Skeletal muscle satellite cell (primary cell): ENCODE results near the gene GPC3. TPM values are rescaled to one million over a fixed set of nuclear protein-coding genes. Genes with fewer than 3 reads are reported as not detected.
"Not testable (repeated sequence)": the region's sequence is repeated elsewhere in the genome, so short reads cannot be mapped to it uniquely, and the experiment has no call there.

ENCODE experiments used
- H3K27me3 ChIP-seq: 2 replicates; pipeline ENCODE4 v1.7.0; 2013; ENCODE audit warnings: low read length; ENCODE audit not compliant: control insufficient read depth, insufficient read depth
- H3K36me3 ChIP-seq: 2 replicates; pipeline ENCODE4 v1.7.0; 2013; ENCODE audit warnings: mild to moderate bottlenecking, control low read depth, low read length; ENCODE audit not compliant: insufficient read depth
- H3K4me1 ChIP-seq: 2 replicates; pipeline ENCODE4 v1.7.0; 2013; ENCODE audit warnings: low read length; ENCODE audit not compliant: control insufficient read depth, insufficient read depth
- H3K4me2 ChIP-seq: 2 replicates; pipeline ENCODE4 v1.7.0; 2013; ENCODE audit warnings: mild to moderate bottlenecking, low read length
- H3K4me3 ChIP-seq: 2 replicates; pipeline ENCODE4 v1.7.0; 2013; ENCODE audit warnings: low read length
- H3K9ac ChIP-seq: 2 replicates; pipeline ENCODE4 v1.7.0; 2013; ENCODE audit warnings: mild to moderate bottlenecking, low read depth, low read length, moderate library complexity
- H3K9me3 ChIP-seq: replicated peaks from 2 replicates; pipeline ENCODE4 v1.7.0; 2013; ENCODE audit warnings: mild to moderate bottlenecking, control low read depth, low read length
- total RNA-seq: library from RNA; depleted of rRNA; stranded (reverse); fragments of >200 nt; gene quantifications from 2 replicates; pipeline ENCODE4 v1.2.3, GENCODE V29; 2012; rRNA removed

The GPC3 gene
- not detected in 2 replicates for total RNA-seq

GRCh38 chrX:133985164-133985966 lies at the start of gene GPC3:
TSS of gene GPC3 (minus strand) at chrX:133985594.
- Histone ChIP-seq H3K27me3 (peaks cover 34% of the 10 kb centered on the region), H3K4me1 (no peaks in the 10 kb centered on the region), H3K36me3 (no peaks in the 10 kb centered on the region), H3K9ac (no peak within 1 kb of the TSS), H3K4me2 (peak within 1 kb of the TSS; percentile 58), H3K4me3 (no peak within 1 kb of the TSS), H3K9me3 (no peaks in the 10 kb centered on the region)

- H3K4me3 ChIP-seq: no peak overlapping the region
- H3K4me1 ChIP-seq: no peaks in the 10 kb centered on the region
- no peak overlapping the region for H3K9ac ChIP-seq
- no peaks in the 10 kb centered on the region for H3K36me3 ChIP-seq
- H3K9me3 ChIP-seq: no peaks in the 10 kb centered on the region
- no peaks in the 10 kb centered on the region for H3K27me3 ChIP-seq
- H3K4me2 ChIP-seq: no peak overlapping the region
Measured at GRCh38 chrX:134032441-134032840, 47.0 kb upstream of the GPC3 start.

- Histone ChIP-seq H3K36me3 (no peaks in the 10 kb centered on the region), H3K9ac (no peak overlapping the region)
Measured at GRCh38 chrX:134026565-134027311, 41.3 kb upstream of the GPC3 start.

GRCh38 chrX:134025986-134026545 lies 40.7 kb upstream of the GPC3 start:
- Histone ChIP-seq H3K9me3 (no peaks in the 10 kb centered on the region), H3K4me3 (no peak overlapping the region), H3K4me1 (no peaks in the 10 kb centered on the region), H3K36me3 (no peaks in the 10 kb centered on the region), H3K27me3 (peaks cover 4% of the 10 kb centered on the region), H3K9ac (no peak overlapping the region), H3K4me2 (no peak overlapping the region)

More at GRCh38 chrX:134026565-134027311, 41.3 kb upstream of the GPC3 start:
- Histone ChIP-seq H3K27me3 (peaks cover 4% of the 10 kb centered on the region), H3K4me1 (no peaks in the 10 kb centered on the region), H3K4me3 (no peak overlapping the region), H3K9me3 (no peaks in the 10 kb centered on the region), H3K4me2 (no peak overlapping the region)

GRCh38 chrX:134024686-134025377 lies 39.4 kb upstream of the GPC3 start:
- H3K27me3 ChIP-seq: peaks cover 4% of the 10 kb centered on the region
- H3K36me3 ChIP-seq: no peaks in the 10 kb centered on the region
- H3K4me2 ChIP-seq: no peak overlapping the region
- no peak overlapping the region for H3K4me3 ChIP-seq
- H3K9me3 ChIP-seq: no peaks in the 10 kb centered on the region
- no peak overlapping the region for H3K9ac ChIP-seq
- H3K4me1 ChIP-seq: no peaks in the 10 kb centered on the region

- Histone ChIP-seq H3K9ac (no peak overlapping the region), H3K27me3 (peaks cover 4% of the 10 kb centered on the region), H3K4me1 (no peaks in the 10 kb centered on the region), H3K4me2 (no peak overlapping the region), H3K4me3 (no peak overlapping the region), H3K9me3 (no peaks in the 10 kb centered on the region), H3K36me3 (no peaks in the 10 kb centered on the region)
Measured at GRCh38 chrX:134023851-134024281, 38.5 kb upstream of the GPC3 start.

GRCh38 chrX:134020910-134021309 lies 35.5 kb upstream of the GPC3 start:
- Histone ChIP-seq H3K4me2 (no peak overlapping the region), H3K9me3 (no peaks in the 10 kb centered on the region), H3K4me3 (no peak overlapping the region), H3K9ac (no peak overlapping the region), H3K4me1 (no peaks in the 10 kb centered on the region), H3K36me3 (no peaks in the 10 kb centered on the region), H3K27me3 (no peaks in the 10 kb centered on the region)

- Histone ChIP-seq H3K4me2 (no peak overlapping the region), H3K27me3 (no peaks in the 10 kb centered on the region), H3K9ac (no peak overlapping the region), H3K4me1 (no peaks in the 10 kb centered on the region), H3K9me3 (no peaks in the 10 kb centered on the region), H3K36me3 (no peaks in the 10 kb centered on the region), H3K4me3 (no peak overlapping the region)
Measured at GRCh38 chrX:134019567-134020206, 34.3 kb upstream of the GPC3 start.

- H3K4me2 ChIP-seq, H3K9me3 ChIP-seq, H3K27me3 ChIP-seq, H3K4me3 ChIP-seq, H3K4me1 ChIP-seq, H3K36me3 ChIP-seq, H3K9ac ChIP-seq: not testable (repeated sequence)
Measured at GRCh38 chrX:134016309-134016708, 30.9 kb upstream of the GPC3 start.

- not testable (repeated sequence) for H3K4me2 ChIP-seq, H3K9me3 ChIP-seq, H3K9ac ChIP-seq, H3K4me3 ChIP-seq, H3K27me3 ChIP-seq, H3K36me3 ChIP-seq, H3K4me1 ChIP-seq
Measured at GRCh38 chrX:134015510-134015909, 30.1 kb upstream of the GPC3 start.

GRCh38 chrX:134013524-134013923 lies 28.1 kb upstream of the GPC3 start:
- Histone ChIP-seq H3K9ac (no peak overlapping the region), H3K4me1 (no peaks in the 10 kb centered on the region), H3K4me3 (no peak overlapping the region), H3K9me3 (no peaks in the 10 kb centered on the region), H3K4me2 (no peak overlapping the region), H3K36me3 (no peaks in the 10 kb centered on the region), H3K27me3 (no peaks in the 10 kb centered on the region)
